ENCODE results near the gene EXT2.

Gene EXT2

GRCh38 chr11:44277196-44278090 lies 182.0 kb downstream of the EXT2 start:
- no peak for DNase-seq (ENCODE audit: low spot score)
- TF ChIP-seq CTCF (IDR thresholded peaks at IDR 0.05; ENCODE audit: extremely low read depth, insufficient read depth, missing control alignments): no peak

GRCh38 chr11:44279483-44279882 lies 184.0 kb downstream of the EXT2 start:
- DNase-seq (ENCODE audit: low spot score): no peak
- TF ChIP-seq CTCF (IDR thresholded peaks at IDR 0.05; ENCODE audit: extremely low read depth, insufficient read depth, missing control alignments): no peak
- in situ Hi-C loops (cut with MboI; ENCODE audit: low pct_unique_long_range_greater_than_20kb, low sequenced_read_pairs, unreplicated experiment): no loop called here

More at GRCh38 chr11:44277196-44278090, 182.0 kb downstream of the EXT2 start:
- in situ Hi-C loops (cut with MboI; ENCODE audit: low pct_unique_long_range_greater_than_20kb, low sequenced_read_pairs, unreplicated experiment): no loop called here

GRCh38 chr11:44280257-44280656 lies 184.8 kb downstream of the EXT2 start:
- in situ Hi-C loops (cut with MboI; ENCODE audit: low pct_unique_long_range_greater_than_20kb, low sequenced_read_pairs, unreplicated experiment): loop anchor here (10.0 kb wide), 1 partner anchor 265 kb away; no protein-coding TSS in a partner anchor
- no peak for TF ChIP-seq CTCF (IDR thresholded peaks at IDR 0.05; ENCODE audit: extremely low read depth, insufficient read depth, missing control alignments)
- DNase-seq (ENCODE audit: low spot score): no peak

GRCh38 chr11:44281151-44281550 lies 185.7 kb downstream of the EXT2 start:
- TF ChIP-seq CTCF (IDR thresholded peaks at IDR 0.05; ENCODE audit: extremely low read depth, insufficient read depth, missing control alignments): no peak
- DNase-seq (ENCODE audit: low spot score): no peak
- in situ Hi-C loops (cut with MboI; ENCODE audit: low pct_unique_long_range_greater_than_20kb, low sequenced_read_pairs, unreplicated experiment): loop anchor here (10.0 kb wide), 1 partner anchor 264 kb away; no protein-coding TSS in a partner anchor

GRCh38 chr11:44282620-44283019 lies 187.1 kb downstream of the EXT2 start:
- in situ Hi-C loops (cut with MboI; ENCODE audit: low pct_unique_long_range_greater_than_20kb, low sequenced_read_pairs, unreplicated experiment): loop anchor here (10.0 kb wide), 1 partner anchor 262 kb away; no protein-coding TSS in a partner anchor
- DNase-seq (ENCODE audit: low spot score): no peak
- TF ChIP-seq CTCF (IDR thresholded peaks at IDR 0.05; ENCODE audit: extremely low read depth, insufficient read depth, missing control alignments): no peak

GRCh38 chr11:44285756-44286155 lies 190.3 kb downstream of the EXT2 start:
- DNase-seq (ENCODE audit: low spot score): no peak
- TF ChIP-seq CTCF (IDR thresholded peaks at IDR 0.05; ENCODE audit: extremely low read depth, insufficient read depth, missing control alignments): no peak
- in situ Hi-C loops (cut with MboI; ENCODE audit: low pct_unique_long_range_greater_than_20kb, low sequenced_read_pairs, unreplicated experiment): loop anchor here (10.0 kb wide), 1 partner anchor 259 kb away; no protein-coding TSS in a partner anchor
